HCT116 (cell line): Measurements from ENCODE around the gene GSTK1.

Source experiments
- CBX3 ChIP-seq: IDR thresholded peaks from 2 replicates; pipeline ENCODE4 v1.6.1; 2012; ENCODE audit warnings: low read depth
- CTCF ChIP-seq, 3 experiments: fragments of 200-600 bp in 1 of 3; sonication (generic) in 1 of 3; IDR thresholded peaks in 2 of 3; conservative IDR thresholded peaks in 1 of 3; 2 replicates each; pipeline ENCODE4 v1.5.1; 2012 to 2017; ENCODE audit warnings: low read depth in 2 of 3, low read length in 2 of 3, antibody characterized with exemption in 1 of 3, borderline replicate concordance in 1 of 3, control low read depth in 1 of 3, mild to moderate bottlenecking in 1 of 3, mixed read lengths in 1 of 3, mixed run types in 1 of 3, moderate library complexity in 1 of 3; ENCODE audit not compliant: insufficient read depth in 1 of 3
- EZH2 ChIP-seq: fragments of 200-600 bp; sonication (generic); IDR thresholded peaks from 2 replicates; pipeline ENCODE4 v1.6.1; 2017; ENCODE audit warnings: antibody characterized with exemption, mixed run types
- POLR2A ChIP-seq: IDR thresholded peaks from 2 replicates; pipeline ENCODE4 v1.7.0; 2011; ENCODE audit warnings: borderline replicate concordance; ENCODE audit not compliant: insufficient read depth, insufficient read length; ENCODE audit errors: extremely low read depth
- POLR2AphosphoS5 ChIP-seq: IDR thresholded peaks from 2 replicates; pipeline ENCODE4 v1.6.1; 2011; ENCODE audit warnings: mild to moderate bottlenecking, low read depth, low read length, moderate library complexity
- REST ChIP-seq: IDR thresholded peaks from 2 replicates; pipeline ENCODE4 v1.6.1; 2012; ENCODE audit warnings: low read depth
- ZNF274 ChIP-seq: fragments of 200-500 bp; sonication (Bioruptor generic); IDR thresholded peaks from 2 replicates; pipeline ENCODE4 v1.6.1; 2014; ENCODE audit warnings: mild to moderate bottlenecking, low read depth, low read length, inconsistent platforms

DNA sequence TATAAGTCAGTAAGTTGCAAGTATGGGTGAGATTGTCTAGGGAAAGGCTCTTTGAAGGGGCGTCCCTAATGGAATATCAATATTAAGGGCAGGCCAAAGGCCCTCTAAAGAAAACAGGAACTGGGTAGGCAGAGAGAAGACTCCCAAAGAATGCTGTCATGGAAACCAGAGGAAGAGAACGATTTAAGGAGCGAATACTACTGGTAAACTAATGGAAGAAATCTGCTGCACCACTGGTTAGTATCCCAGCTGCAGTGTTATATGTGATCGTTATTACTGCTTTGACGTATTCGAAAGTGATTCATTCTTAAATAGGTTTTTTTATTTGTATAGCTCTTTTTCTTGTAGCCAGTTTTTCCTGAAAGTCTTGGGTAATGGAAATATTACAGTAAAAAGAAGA lies 26.2 kb downstream of the GSTK1 start:
- TF ChIP-seq CTCF (IDR thresholded peaks at IDR 0.05 in 2 of 3, conservative IDR thresholded peaks at IDR 0.05 in 1 of 3; ENCODE audit: borderline replicate concordance in 1 of 3, insufficient read depth in 1 of 3, low read depth in 2 of 3, low read length in 2 of 3) (no peak), POLR2AphosphoS5 (no peak), POLR2A (no peak), ZNF274 (no peak), EZH2 (no peak), CBX3 (no peak), REST (no peak)
